KG1 (cell line): ENCODE data around the gene GULP1.
"Not testable (repeated sequence)": the region's sequence is repeated elsewhere in the genome, so short reads cannot be mapped to it uniquely, and the experiment has no call there.

Experiments used
- DNase-seq: peaks from one replicate; lab custom pipeline; 2025; lab: John Stamatoyannopoulos, UW

The GULP1 gene

GRCh38 chr2:188415754-188416083 lies 124.0 kb downstream of the GULP1 start:
- DNase-seq: no peak

DNA sequence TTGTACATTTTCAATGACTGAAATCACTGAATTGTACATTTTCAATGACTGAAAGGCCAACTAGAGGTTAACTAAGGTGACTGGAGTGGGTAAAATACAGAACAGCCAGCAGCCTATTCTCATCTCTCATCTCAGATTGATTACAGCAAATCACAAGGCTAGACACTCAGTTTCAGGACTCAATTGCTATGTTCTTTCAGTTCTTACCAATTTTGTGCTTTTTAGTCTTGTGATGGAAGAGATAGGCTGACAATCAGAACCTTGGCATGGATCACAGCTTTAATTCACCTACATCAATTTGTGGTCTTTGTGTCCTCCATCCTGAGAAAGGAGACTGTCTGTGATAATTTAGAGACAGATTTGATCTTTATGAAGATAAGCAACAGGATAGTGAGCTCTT lies 124.7 kb downstream of the GULP1 start:
- DNase-seq: no peak

DNA sequence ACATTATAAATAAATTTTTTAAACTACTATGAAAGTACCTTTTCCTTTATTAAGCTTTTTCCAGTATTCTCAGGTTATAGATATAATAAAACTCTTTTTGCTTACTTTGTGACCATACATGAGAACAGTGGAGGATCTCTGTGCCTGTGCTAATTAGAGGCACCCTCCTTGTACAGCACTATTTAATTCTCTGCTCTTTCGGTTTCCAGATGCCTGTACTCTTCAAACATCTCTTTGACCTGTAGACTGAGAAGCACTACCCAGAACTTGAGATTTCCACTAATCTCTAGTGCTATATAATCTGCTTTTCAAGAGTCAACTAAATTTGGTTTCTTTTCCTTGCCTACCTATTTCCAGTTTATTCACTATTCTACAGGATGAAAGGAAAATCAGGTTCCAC lies 131.1 kb downstream of the GULP1 start:
- no peak for DNase-seq

DNA sequence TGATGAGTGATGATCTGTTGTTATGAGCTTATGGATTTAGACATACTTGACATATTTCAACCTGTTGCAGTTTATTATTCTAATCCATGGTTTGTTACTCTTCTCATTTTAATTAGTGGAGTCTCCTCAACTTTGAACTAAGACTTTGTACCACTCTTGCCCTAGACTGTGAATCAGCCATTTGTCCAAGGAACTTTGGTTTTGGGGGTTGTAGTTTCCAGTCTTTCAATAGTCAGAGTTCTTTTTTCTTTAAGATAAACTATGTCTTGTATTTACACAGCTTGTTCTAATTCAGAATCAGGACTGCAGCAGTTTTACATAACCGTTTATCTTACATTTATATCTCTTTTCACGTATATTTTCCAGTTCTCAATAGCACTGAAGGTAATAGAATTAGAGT lies 133.6 kb downstream of the GULP1 start:
- DNase-seq: no peak

- DNase-seq: no peak
Measured at GRCh38 chr2:188426121-188426520, 134.4 kb downstream of the GULP1 start.

- no peak for DNase-seq
Measured at GRCh38 chr2:188430705-188431104, 139.0 kb downstream of the GULP1 start.

- DNase-seq: no peak
Measured at GRCh38 chr2:188434018-188434417, 142.3 kb downstream of the GULP1 start.

GRCh38 chr2:188435115-188435514 lies 143.4 kb downstream of the GULP1 start:
- DNase-seq: no peak

- no peak for DNase-seq
Measured at GRCh38 chr2:188437537-188437936, 145.9 kb downstream of the GULP1 start.

GRCh38 chr2:188439986-188440385 lies 148.3 kb downstream of the GULP1 start:
- DNase-seq: no peak

GRCh38 chr2:188440849-188441248 lies 149.2 kb downstream of the GULP1 start:
- no peak for DNase-seq

- DNase-seq: no peak
Measured at GRCh38 chr2:188441288-188441947, 149.7 kb downstream of the GULP1 start.

DNA sequence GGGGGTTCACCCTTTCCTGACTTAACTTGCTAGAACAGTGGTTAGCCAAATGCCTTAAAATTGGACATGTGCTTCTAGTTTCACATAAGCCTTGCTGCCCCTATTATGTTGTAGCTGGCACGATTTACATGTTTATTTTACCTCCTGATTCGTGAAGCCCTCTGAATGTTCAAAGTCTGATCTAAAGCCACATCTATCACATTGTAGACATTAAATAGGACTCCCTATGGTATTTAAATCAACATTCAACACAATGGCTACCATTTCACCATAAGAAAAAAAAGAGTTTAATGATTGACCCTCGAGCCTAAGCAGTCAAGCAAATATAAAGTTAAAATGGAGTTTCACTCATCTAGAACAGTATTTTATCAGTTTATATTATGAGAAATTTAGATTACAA lies 151.5 kb downstream of the GULP1 start:
- DNase-seq: no peak

- no peak for DNase-seq
Measured at GRCh38 chr2:188444106-188444835, 152.6 kb downstream of the GULP1 start.

- no peak for DNase-seq
Measured at GRCh38 chr2:188449561-188449960, 157.9 kb downstream of the GULP1 start.

GRCh38 chr2:188449971-188450370 lies 158.3 kb downstream of the GULP1 start:
- DNase-seq: no peak

DNA sequence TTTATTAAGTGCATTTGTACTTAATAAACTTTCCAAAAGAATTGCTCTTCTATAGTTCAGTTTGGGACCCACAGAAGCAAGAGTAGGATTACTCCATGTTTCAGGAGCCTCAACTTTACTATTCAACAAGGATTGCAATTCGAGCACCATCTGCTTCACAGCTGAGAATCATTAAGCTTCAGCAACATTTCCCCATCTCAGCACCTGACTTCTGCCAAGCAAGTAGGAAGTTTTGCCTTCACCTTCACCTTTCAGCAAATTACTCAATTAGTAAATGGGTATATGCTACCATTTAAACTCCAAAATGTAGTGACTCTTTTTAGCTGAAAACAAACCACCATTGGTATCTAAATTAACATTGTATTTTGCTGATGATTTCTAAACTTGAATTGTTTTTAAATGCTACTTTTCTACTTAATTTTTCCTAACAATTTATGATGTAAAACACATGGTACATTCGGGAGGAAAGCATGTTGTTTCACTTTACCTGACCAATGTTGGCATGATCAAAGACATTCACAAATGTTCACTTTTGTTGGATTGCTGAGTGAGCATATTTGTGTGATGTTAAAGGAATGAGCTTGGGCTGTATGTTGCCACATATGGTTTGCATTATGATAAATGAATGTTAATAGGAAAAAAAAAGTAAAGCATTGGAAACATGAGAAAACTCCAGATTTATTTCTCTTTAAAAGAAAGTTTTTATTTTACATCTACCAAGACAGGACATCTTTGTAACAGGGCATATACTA lies 159.2 kb downstream of the GULP1 start:
- no peak for DNase-seq

DNA sequence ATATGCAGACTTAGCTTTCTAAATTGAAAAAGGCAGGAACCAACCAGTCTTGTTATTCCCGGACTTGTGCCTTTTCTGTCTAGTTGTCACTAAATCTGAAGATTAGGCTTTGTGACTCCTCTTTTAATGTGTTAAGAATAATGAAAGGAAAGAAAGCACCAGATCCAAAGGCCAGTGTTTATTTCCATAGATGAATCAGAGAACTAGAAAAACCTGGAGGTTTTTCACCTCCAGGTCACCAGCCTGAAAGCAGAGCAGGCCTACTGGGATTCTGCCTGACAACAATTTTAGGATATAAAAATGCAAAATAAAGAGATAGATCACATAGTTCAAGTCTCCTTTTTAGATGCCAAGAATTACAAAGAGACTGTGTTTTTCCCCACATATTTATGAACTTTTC lies 160.4 kb downstream of the GULP1 start:
- no peak for DNase-seq

GRCh38 chr2:188456114-188456909 lies 164.6 kb downstream of the GULP1 start:
- no peak for DNase-seq

DNA sequence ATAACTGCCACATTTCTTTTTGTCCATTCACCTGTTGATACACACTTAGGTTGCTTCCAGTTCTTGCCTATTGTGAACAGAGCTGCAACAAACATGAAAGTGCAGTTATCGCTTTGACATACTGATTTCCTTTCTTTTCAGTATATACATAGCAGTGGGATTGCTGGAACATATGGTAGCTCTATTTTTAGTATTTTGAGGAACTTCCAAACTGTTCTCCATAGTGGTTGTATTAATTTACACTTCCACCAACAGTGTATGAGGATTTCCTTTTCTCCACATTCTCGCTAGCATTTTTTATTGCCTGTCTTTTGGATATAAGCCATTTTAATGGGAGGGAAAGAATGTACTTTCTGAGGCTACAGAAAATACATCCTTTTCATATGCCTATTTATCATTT lies 167.4 kb downstream of the GULP1 start:
- DNase-seq: no peak

DNA sequence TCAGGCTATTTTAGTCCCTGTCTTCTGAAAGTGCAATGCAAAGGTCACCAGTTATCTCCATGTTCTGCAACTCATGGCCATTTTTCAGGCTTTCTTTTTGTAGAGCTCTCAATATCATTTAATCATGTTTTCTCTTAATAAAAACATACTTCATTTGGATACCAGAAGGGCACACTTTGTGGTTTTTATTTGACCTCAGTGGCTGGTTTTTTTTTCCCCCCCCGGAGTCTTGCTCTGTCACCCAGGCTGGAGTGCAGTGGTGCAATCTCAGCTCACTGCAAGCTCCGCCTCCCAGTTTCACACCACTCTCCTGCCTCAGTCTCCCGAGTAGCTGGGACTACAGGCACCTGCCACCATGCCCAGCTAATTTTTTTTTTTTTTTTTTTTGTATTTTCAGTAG lies 174.4 kb downstream of the GULP1 start:
- not testable (repeated sequence) for DNase-seq

DNA sequence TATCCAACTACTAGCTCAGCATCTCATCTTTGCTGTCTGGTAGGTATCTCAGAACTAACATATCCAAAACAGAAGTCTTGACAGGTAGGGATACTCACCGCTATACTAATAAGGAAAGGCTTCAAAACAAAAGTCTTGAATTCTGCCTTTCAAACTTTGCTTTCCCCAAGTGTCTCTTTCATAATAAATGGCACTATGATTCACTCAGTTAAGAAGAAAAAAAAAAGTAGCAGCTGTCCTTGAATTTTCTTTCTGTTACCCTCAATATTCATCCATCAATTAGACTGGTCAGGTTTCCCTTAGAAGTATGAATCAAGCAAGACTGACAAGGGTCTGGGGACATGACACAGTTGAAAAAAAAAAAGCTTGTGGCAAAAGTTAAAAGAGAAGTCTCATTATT lies 175.1 kb downstream of the GULP1 start:
- no peak for DNase-seq
